Nephron (organoid): ENCODE results near the gene TMIE.

ENCODE experiments used
- H3K27ac Mint-ChIP-seq, 3 experiments: 2 replicates each; pipeline ENCODE4 v1.8.0; 2020; ENCODE audit warnings: mixed read lengths in 3 of 3, mild to moderate bottlenecking in 2 of 3, moderate library complexity in 1 of 3
- H3K27me3 Mint-ChIP-seq: 2 replicates; pipeline ENCODE4 v1.8.0; 2021; ENCODE audit warnings: low read depth, mild to moderate bottlenecking, moderate library complexity, mixed read lengths
- H3K36me3 Mint-ChIP-seq: 2 replicates; pipeline ENCODE4 v1.8.0; 2020; ENCODE audit warnings: low read depth, mixed read lengths
- H3K4me1 Mint-ChIP-seq: 2 replicates; pipeline ENCODE4 v1.8.0; 2020; ENCODE audit warnings: mixed read lengths
- H3K4me3 Mint-ChIP-seq, 3 experiments: 2 replicates each; pipeline ENCODE4 v1.8.0; 2020; ENCODE audit warnings: mild to moderate bottlenecking in 3 of 3, mixed read lengths in 3 of 3, moderate library complexity in 2 of 3
- H3K9me3 Mint-ChIP-seq: 2 replicates; pipeline ENCODE4 v1.8.0; 2020; ENCODE audit warnings: mixed read lengths
- CTCF ChIP-seq, 3 experiments: fragments of 200-600 bp; sonication (generic); IDR thresholded peaks; one replicate each; pipeline ENCODE4 v1.5.0; 2021; ENCODE audit warnings: antibody characterized with exemption in 3 of 3; ENCODE audit not compliant: unreplicated experiment in 3 of 3

Gene TMIE

GRCh38 chr3:46710229-46710628 is 9.0 kb downstream of the TMIE start:
- Mint-ChIP-seq H3K4me3 (no peak overlapping the region), H3K9me3 (no peaks in the 10 kb centered on the region), H3K4me1 (peaks cover 5% of the 10 kb centered on the region), H3K36me3 (no peaks in the 10 kb centered on the region), H3K27ac (no peak overlapping the region), H3K27me3 (peaks cover 16% of the 10 kb centered on the region)
- TF ChIP-seq CTCF (IDR thresholded peaks at IDR 0.05; ENCODE audit: unreplicated experiment in 3 of 3): no peak

GRCh38 chr3:46710671-46711295 is 9.6 kb downstream of the TMIE start:
- peaks cover 5% of the 10 kb centered on the region for H3K4me1 Mint-ChIP-seq
- H3K36me3 Mint-ChIP-seq: no peaks in the 10 kb centered on the region
- H3K27ac Mint-ChIP-seq: no peak overlapping the region
- no peak overlapping the region for H3K4me3 Mint-ChIP-seq
- no peaks in the 10 kb centered on the region for H3K9me3 Mint-ChIP-seq
- peaks cover 18% of the 10 kb centered on the region for H3K27me3 Mint-ChIP-seq
- no peak for TF ChIP-seq CTCF (IDR thresholded peaks at IDR 0.05; ENCODE audit: unreplicated experiment in 3 of 3)

- Mint-ChIP-seq H3K9me3 (no peaks in the 10 kb centered on the region), H3K4me3 (no peak overlapping the region), H3K4me1 (peaks cover 5% of the 10 kb centered on the region), H3K36me3 (no peaks in the 10 kb centered on the region), H3K27me3 (peaks cover 18% of the 10 kb centered on the region), H3K27ac (no peak overlapping the region)
- no peak for TF ChIP-seq CTCF (IDR thresholded peaks at IDR 0.05; ENCODE audit: unreplicated experiment in 3 of 3)
These were observed 10.1 kb downstream of the TMIE start for GRCh38 chr3:46711305-46711704.

- Mint-ChIP-seq H3K36me3 (no peaks in the 10 kb centered on the region), H3K9me3 (no peaks in the 10 kb centered on the region), H3K27me3 (peaks cover 15% of the 10 kb centered on the region), H3K4me1 (peaks cover 5% of the 10 kb centered on the region), H3K4me3 (no peak overlapping the region), H3K27ac (no peak overlapping the region)
- TF ChIP-seq CTCF (IDR thresholded peaks at IDR 0.05; ENCODE audit: unreplicated experiment in 3 of 3): no peak
These were observed 10.6 kb downstream of the TMIE start for GRCh38 chr3:46711760-46712159.

- Mint-ChIP-seq H3K4me3 (no peak overlapping the region), H3K27ac (peak overlapping the region in 1 of 3 experiments; percentile 20), H3K27me3 (peaks cover 15% of the 10 kb centered on the region), H3K36me3 (no peaks in the 10 kb centered on the region), H3K9me3 (no peaks in the 10 kb centered on the region), H3K4me1 (peaks cover 5% of the 10 kb centered on the region)
- no peak for TF ChIP-seq CTCF (IDR thresholded peaks at IDR 0.05; ENCODE audit: unreplicated experiment in 3 of 3)
These were observed 11.2 kb downstream of the TMIE start for GRCh38 chr3:46712191-46713049.
